ENCODE data around the gene PSEN1.
A peak's percentile ranks its signal among the peaks of the same experiment; 100 is the strongest.
"Not testable (repeated sequence)": the region's sequence is repeated elsewhere in the genome, so short reads cannot be mapped to it uniquely, and the experiment has no call there.

The PSEN1 gene

GRCh38 chr14:73168274-73168673 lies 32.0 kb downstream of the PSEN1 start:
- no peak for DNase-seq

GRCh38 chr14:73168691-73169090 lies 32.4 kb downstream of the PSEN1 start:
- no peak for DNase-seq

- DNase-seq = not testable (repeated sequence)
Measured at GRCh38 chr14:73169855-73170254, 33.5 kb downstream of the PSEN1 start.

GRCh38 chr14:73170686-73171085 lies 34.4 kb downstream of the PSEN1 start:
- DNase-seq = no peak

GRCh38 chr14:73172500-73172899 lies 36.2 kb downstream of the PSEN1 start:
- DNase-seq = no peak

- peak; percentile 46 for DNase-seq
Measured at GRCh38 chr14:73173092-73173735, 36.9 kb downstream of the PSEN1 start.

GRCh38 chr14:73176685-73177084 lies 40.4 kb downstream of the PSEN1 start:
- DNase-seq = no peak

- DNase-seq = peak; percentile 40
Measured at GRCh38 chr14:73180385-73180805, 44.1 kb downstream of the PSEN1 start.

GRCh38 chr14:73180969-73181368 lies 44.7 kb downstream of the PSEN1 start:
- not testable (repeated sequence) for DNase-seq

- no peak for DNase-seq
Measured at GRCh38 chr14:73188501-73188911, 52.2 kb downstream of the PSEN1 start.

GRCh38 chr14:73189651-73190050 lies 53.3 kb downstream of the PSEN1 start:
- no peak for DNase-seq

- DNase-seq = no peak
Measured at GRCh38 chr14:73191441-73191840, 55.1 kb downstream of the PSEN1 start.

- not testable (repeated sequence) for DNase-seq
Measured at GRCh38 chr14:73194306-73194705, 58.0 kb downstream of the PSEN1 start.

- DNase-seq = no peak
Measured at GRCh38 chr14:73198253-73198652, 61.9 kb downstream of the PSEN1 start.

- DNase-seq = no peak
Measured at GRCh38 chr14:73203527-73203926, 67.2 kb downstream of the PSEN1 start.

GRCh38 chr14:73207615-73208014 lies 71.3 kb downstream of the PSEN1 start:
- no peak for DNase-seq

- peak; percentile 30 for DNase-seq
Measured at GRCh38 chr14:73208390-73208789, 72.1 kb downstream of the PSEN1 start.

- no peak for DNase-seq
Measured at GRCh38 chr14:73208846-73209245, 72.5 kb downstream of the PSEN1 start.

- DNase-seq = no peak
Measured at GRCh38 chr14:73209953-73210352, 73.6 kb downstream of the PSEN1 start.

GRCh38 chr14:73211251-73212040 lies 75.1 kb downstream of the PSEN1 start:
- no peak for DNase-seq

GRCh38 chr14:73216030-73216429 lies 79.7 kb downstream of the PSEN1 start:
- no peak for DNase-seq

- DNase-seq = no peak
Measured at GRCh38 chr14:73217411-73217810, 81.1 kb downstream of the PSEN1 start.

GRCh38 chr14:73220061-73220460 lies 83.8 kb downstream of the PSEN1 start:
- no peak for DNase-seq

GRCh38 chr14:73220634-73221033 lies 84.3 kb downstream of the PSEN1 start:
- no peak for DNase-seq

GRCh38 chr14:73221945-73222344 lies 85.6 kb downstream of the PSEN1 start:
- DNase-seq = no peak
